K562 (cell line): ENCODE data around the gene APLP1. TPM values are rescaled to one million over a fixed set of nuclear protein-coding genes. Genes with fewer than 3 reads are reported as not detected.

Experiments used
- CHD4 ChIP-seq: fragments of 200-600 bp; sonication (generic); IDR thresholded peaks from 3 replicates; pipeline ENCODE4 v1.6.1; 2012; ENCODE audit warnings: low read depth, mild to moderate bottlenecking, mixed read lengths, low read length, inconsistent platforms; ENCODE audit not compliant: insufficient read depth, insufficient replicate concordance, poor library complexity, severe bottlenecking
- HMGN3 ChIP-seq: IDR thresholded peaks from 2 replicates; pipeline ENCODE4 v1.6.1; 2011; ENCODE audit warnings: borderline replicate concordance, low read depth, mild to moderate bottlenecking, mixed read lengths, low read length; ENCODE audit not compliant: insufficient read length; ENCODE audit errors: extremely low read depth
- MGA ChIP-seq: fragments of 450-650 bp; IDR thresholded peaks from 2 replicates; pipeline ENCODE4 v1.6.1; 2016; ENCODE audit warnings: mild to moderate bottlenecking, moderate library complexity
- NCOA1 ChIP-seq: fragments of 450-650 bp; IDR thresholded peaks from 2 replicates; pipeline ENCODE4 v1.6.1; 2016; ENCODE audit warnings: low read depth
- PHF21A ChIP-seq: fragments of 450-650 bp; IDR thresholded peaks from 2 replicates; pipeline ENCODE4 v1.6.1; 2017; ENCODE audit warnings: low read depth, borderline replicate concordance
- SMARCA5 ChIP-seq: fragments of 450-650 bp; IDR thresholded peaks from 2 replicates; pipeline ENCODE4 v1.6.1; 2016
- TOE1 ChIP-seq, 2 experiments: fragments of 450-650 bp in 1 of 2; sonication (generic) in 1 of 2; formaldehyde crosslinking in 1 of 2; IDR thresholded peaks; 2 replicates each; pipeline versions ENCODE4 v1.7.1 to v1.8.0; 2016 to 2022; ENCODE audit warnings: borderline replicate concordance in 2 of 2, mild to moderate bottlenecking in 2 of 2, antibody characterized with exemption in 1 of 2, inconsistent platforms in 1 of 2, low read depth in 1 of 2, missing genetic modification reagents in 1 of 2, moderate library complexity in 1 of 2
- VEZF1 ChIP-seq: fragments of 200-800 bp; sonication (Bioruptor generic); IDR thresholded peaks from 2 replicates; pipeline ENCODE4 v1.6.1; 2017; ENCODE audit warnings: missing genetic modification characterization, missing compliant biosample characterization
- ZBTB33 ChIP-seq: sonication (generic); formaldehyde crosslinking; IDR thresholded peaks from 2 replicates; pipeline ENCODE4 v1.8.1; 2023; ENCODE audit warnings: mild to moderate bottlenecking, missing genetic modification reagents
- ZKSCAN8 ChIP-seq: fragments of 200-800 bp; sonication (Bioruptor generic); IDR thresholded peaks from 2 replicates; pipeline ENCODE4 v1.6.1; 2016; ENCODE audit warnings: missing genetic modification characterization, missing compliant biosample characterization
- ZNF644 ChIP-seq: fragments of 200-800 bp; sonication (Bioruptor generic); IDR thresholded peaks from 2 replicates; pipeline ENCODE4 v1.6.1; 2016; ENCODE audit warnings: low read depth, missing genetic modification characterization, missing compliant biosample characterization
- polyA plus RNA-seq, 8 experiments: library from polyadenylated mRNA; depleted of rRNA in 4 of 8; stranded (reverse) in 5 of 8; unstranded in 3 of 8; fragments of >200 nt; fragmentation: Nextera tagmentation in 2 of 8; fragmentation: Illumina TruSeq in 1 of 8; extraction: Ambion mirVana in 2 of 8; extraction: Trizol in 1 of 8; gene quantifications; 2 replicates each; pipeline versions ENCODE4 v1.2.1 to v1.2.3, GENCODE V29; 2011 to 2014; ENCODE audit warnings: inconsistent platforms in 1 of 8, missing spikeins in 1 of 8
- total RNA-seq, 7 experiments: library from RNA; depleted of rRNA in 6 of 7; stranded (reverse); fragments of >200 nt in 6 of 7; fragmentation: Illumina TruSeq in 2 of 7; extraction: Trizol in 2 of 7; gene quantifications; 2 replicates each; pipeline versions ENCODE4 v1.2.1 to v1.2.3, GENCODE V29; 2011 to 2021; ENCODE audit warnings: low replicate concordance in 1 of 7

APLP1 gene
- total and polyA plus RNA-seq, 9 of the 15 experiments (the other 6 are each of a cell fraction or from before 2014, with no cell fraction given) = 0.69 to 9.9 (median 4.7) TPM

- TF ChIP-seq ZKSCAN8 (CRISPR knock-in tag) (no peak), CHD4 (peak; percentile 89), SMARCA5 (peak; percentile 96), PHF21A (no peak), NCOA1 (0 out of 2 replicates have a peak, but pooled peaks have one; percentile 22), ZBTB33 (peak; percentile 81), TOE1 (IDR thresholded peaks at IDR 0.05; ENCODE audit: borderline replicate concordance) (0 out of 2 replicates have a peak, but pooled peaks have one; percentile 28), TOE1 (CRISPR knock-in tag; IDR thresholded peaks at IDR 0.05; ENCODE audit: borderline replicate concordance, low read depth) (no peak), VEZF1 (CRISPR knock-in tag) (peak; percentile 82), MGA (no peak), ZNF644 (no peak), HMGN3 (peak; percentile 61)
Measured at GRCh38 chr19:35908973-35909683, 40.8 kb downstream of the APLP1 start (continued).
